Tibial artery (tissue), 4 donors: ENCODE data around the gene PTPRA.
"Not testable (repeated sequence)": the region's sequence is repeated elsewhere in the genome, so short reads cannot be mapped to it uniquely, and the experiment has no call there.

Experiments
- DNase-seq, 2 donors: peaks; one replicate each; pipeline ENCODE4 v3.0.0-alpha.2; 2019
- H3K27ac ChIP-seq, 2 donors: fragments of 200-600 bp; sonication (generic) in 1 of 2; 1 replicate in 1 of 2; 2 replicates in 1 of 2; pipeline ENCODE4 v1.5.1; 2018 to 2019; ENCODE audit warnings: mild to moderate bottlenecking in 1 of 2
- H3K27me3 ChIP-seq, 2 donors: fragments of 200-600 bp; sonication (generic) in 1 of 2; one replicate each; pipeline versions ENCODE4 v1.5.1 to v1.6.0; 2016 to 2019
- H3K36me3 ChIP-seq, 3 donors: fragments of 200-600 bp; sonication (generic) in 2 of 3; one replicate each; pipeline ENCODE4 v1.5.1; 2016 to 2019; ENCODE audit warnings: mild to moderate bottlenecking in 2 of 3
- H3K4me1 ChIP-seq, 4 donors: fragments of 200-600 bp; sonication (generic) in 2 of 4; 1 replicate in 3 of 4; 2 replicates in 1 of 4; pipeline ENCODE4 v1.5.1; 2016 to 2019
- H3K4me3 ChIP-seq, 2 donors: fragments of 200-600 bp; sonication (generic) in 1 of 2; 1 replicate in 1 of 2; 2 replicates in 1 of 2; pipeline ENCODE4 v1.5.1; 2018 to 2019; ENCODE audit warnings: mild to moderate bottlenecking in 2 of 2
- H3K9me3 ChIP-seq, 3 donors: fragments of 200-600 bp; sonication (generic) in 1 of 3; one replicate each; pipeline ENCODE4 v1.5.1; 2016 to 2019
- intact Hi-C: fragments of 100-400 bp; cut with DNase I; formaldehyde crosslinking; loops from one replicate; pipeline ENCODE4 v1.15.0; 2023; ENCODE audit warnings: low total_unique reads
- TF ChIP-seq, protein P1 (sequence below), 2 experiments: fragments of 200-600 bp in 1 of 2; fragments of 450-650 bp in 1 of 2; IDR thresholded peaks; one replicate each; pipeline ENCODE4 v1.5.1; 2017 to 2019; ENCODE audit warnings: antibody characterized with exemption in 2 of 2, mild to moderate bottlenecking in 1 of 2, moderate library complexity in 1 of 2

The PTPRA gene

DNA sequence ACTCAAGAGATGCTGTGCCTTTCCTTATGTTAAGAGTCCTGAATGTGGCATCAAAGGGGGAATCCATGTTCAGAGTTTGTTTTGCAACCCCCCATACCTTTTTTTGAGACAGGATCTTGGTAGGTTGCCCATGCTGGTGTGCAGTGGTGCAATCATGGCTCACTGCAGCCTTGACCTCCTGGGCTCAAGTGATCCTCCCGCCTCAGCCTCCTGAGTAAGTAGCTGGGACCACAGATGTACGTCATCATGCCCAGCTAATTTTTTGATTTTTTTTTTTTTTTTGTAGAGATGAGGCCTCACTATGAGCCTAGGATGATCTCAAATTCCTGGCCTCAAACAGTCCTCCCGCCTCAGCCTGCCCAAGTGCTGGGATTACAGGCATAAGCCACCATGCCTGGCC lies 16.5 kb downstream of the PTPRA start:
- intact Hi-C loops, result no loop called here
- no peaks in the 10 kb centered on the region for H3K36me3 ChIP-seq

DNA sequence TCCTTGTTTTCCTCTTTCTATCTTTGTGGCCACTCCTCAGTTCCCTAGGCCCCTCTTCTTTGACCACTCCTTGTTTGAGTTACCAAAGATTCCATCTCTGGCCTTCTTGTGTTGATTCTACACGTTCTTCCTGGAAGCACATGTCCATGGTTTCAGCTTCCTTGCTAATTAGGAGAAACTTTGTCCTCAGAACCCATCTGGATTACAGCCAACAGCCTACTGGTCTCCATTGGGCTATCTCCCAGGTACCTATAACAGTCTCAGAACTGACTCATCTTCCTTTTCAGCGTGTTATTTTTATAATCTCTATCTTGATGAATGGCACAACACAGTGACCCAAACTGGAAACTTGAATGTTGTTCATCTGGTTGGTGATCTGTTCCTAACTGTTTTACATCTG lies 17.5 kb downstream of the PTPRA start:
- intact Hi-C loops, result no loop called here
- Histone ChIP-seq H3K36me3 (no peaks in the 10 kb centered on the region), H3K9me3 (no peaks in the 10 kb centered on the region), H3K4me3 (no peak overlapping the region), H3K4me1 (peaks cover 0 to 5% (median 0%) of the 10 kb centered on the region in 4 donors), H3K27ac (no peak overlapping the region), H3K27me3 (no peaks in the 10 kb centered on the region)
- no peak for DNase-seq
- TF ChIP-seq, protein P1, sequence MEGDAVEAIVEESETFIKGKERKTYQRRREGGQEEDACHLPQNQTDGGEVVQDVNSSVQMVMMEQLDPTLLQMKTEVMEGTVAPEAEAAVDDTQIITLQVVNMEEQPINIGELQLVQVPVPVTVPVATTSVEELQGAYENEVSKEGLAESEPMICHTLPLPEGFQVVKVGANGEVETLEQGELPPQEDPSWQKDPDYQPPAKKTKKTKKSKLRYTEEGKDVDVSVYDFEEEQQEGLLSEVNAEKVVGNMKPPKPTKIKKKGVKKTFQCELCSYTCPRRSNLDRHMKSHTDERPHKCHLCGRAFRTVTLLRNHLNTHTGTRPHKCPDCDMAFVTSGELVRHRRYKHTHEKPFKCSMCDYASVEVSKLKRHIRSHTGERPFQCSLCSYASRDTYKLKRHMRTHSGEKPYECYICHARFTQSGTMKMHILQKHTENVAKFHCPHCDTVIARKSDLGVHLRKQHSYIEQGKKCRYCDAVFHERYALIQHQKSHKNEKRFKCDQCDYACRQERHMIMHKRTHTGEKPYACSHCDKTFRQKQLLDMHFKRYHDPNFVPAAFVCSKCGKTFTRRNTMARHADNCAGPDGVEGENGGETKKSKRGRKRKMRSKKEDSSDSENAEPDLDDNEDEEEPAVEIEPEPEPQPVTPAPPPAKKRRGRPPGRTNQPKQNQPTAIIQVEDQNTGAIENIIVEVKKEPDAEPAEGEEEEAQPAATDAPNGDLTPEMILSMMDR (IDR thresholded peaks at IDR 0.05), result no peak

More for the DNA sequence above, 16.5 kb downstream of the PTPRA start:
- DNase-seq, result no peak
- TF ChIP-seq, protein P1 (IDR thresholded peaks at IDR 0.05), result no peak
- H3K4me1 ChIP-seq, result peaks cover 0 to 5% (median 0%) of the 10 kb centered on the region in 4 donors
- H3K27me3 ChIP-seq, result no peaks in the 10 kb centered on the region
- H3K9me3 ChIP-seq, result no peaks in the 10 kb centered on the region
- H3K27ac ChIP-seq, result no peak overlapping the region
- H3K4me3 ChIP-seq, result no peak overlapping the region

DNA sequence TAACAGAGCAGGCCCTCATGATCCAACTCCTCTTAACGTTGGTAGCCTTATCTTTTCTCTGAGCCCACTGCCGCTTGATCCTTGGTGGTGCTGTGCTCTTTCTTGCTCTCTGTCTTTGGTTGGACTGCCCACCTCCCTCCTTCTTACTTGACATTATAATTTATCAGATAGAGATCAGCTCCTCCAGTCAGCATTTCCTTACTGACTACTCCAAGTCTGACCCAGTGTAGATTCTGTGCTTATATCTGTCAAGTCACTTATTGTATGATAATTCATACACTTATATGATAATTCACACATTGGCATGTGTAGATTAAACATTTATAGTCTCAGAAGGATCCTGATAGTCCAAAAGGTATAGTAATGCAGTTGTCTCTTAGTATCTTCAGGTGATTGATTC lies 18.1 kb downstream of the PTPRA start:
- intact Hi-C loops, result no loop called here
- H3K4me3 ChIP-seq, result no peak overlapping the region
- no peak for DNase-seq
- no peaks in the 10 kb centered on the region for H3K27me3 ChIP-seq
- no peaks in the 10 kb centered on the region for H3K9me3 ChIP-seq
- H3K4me1 ChIP-seq, result peaks cover 0 to 5% (median 0%) of the 10 kb centered on the region in 4 donors
- TF ChIP-seq, protein P1 (IDR thresholded peaks at IDR 0.05), result no peak
- H3K27ac ChIP-seq, result no peak overlapping the region
- H3K36me3 ChIP-seq, result no peaks in the 10 kb centered on the region

DNA sequence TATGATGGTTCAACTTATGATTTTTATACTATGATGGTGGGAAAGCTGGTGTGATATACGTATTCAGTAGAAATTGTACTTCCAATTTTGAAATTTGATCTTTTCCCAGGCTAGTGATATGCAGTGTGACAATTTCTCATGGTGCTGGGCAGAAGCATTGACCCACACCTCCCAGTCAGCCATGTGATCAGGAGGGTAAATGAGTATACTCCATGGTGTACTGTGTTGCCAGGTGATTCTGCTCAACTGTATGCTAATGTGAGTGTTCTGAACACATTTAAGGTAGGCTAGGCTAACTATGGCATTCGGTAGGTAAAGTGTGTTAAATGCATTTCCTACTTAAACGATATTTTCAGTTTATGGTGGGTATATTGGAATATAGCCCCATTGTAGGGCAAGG lies 19.1 kb downstream of the PTPRA start:
- Histone ChIP-seq H3K27me3 (no peaks in the 10 kb centered on the region), H3K27ac (no peak overlapping the region), H3K36me3 (no peaks in the 10 kb centered on the region), H3K4me1 (peaks cover 0 to 5% (median 0%) of the 10 kb centered on the region in 4 donors), H3K4me3 (no peak overlapping the region), H3K9me3 (no peaks in the 10 kb centered on the region)
- DNase-seq, result no peak
- TF ChIP-seq, protein P1 (IDR thresholded peaks at IDR 0.05), result no peak
- intact Hi-C loops, result no loop called here

DNA sequence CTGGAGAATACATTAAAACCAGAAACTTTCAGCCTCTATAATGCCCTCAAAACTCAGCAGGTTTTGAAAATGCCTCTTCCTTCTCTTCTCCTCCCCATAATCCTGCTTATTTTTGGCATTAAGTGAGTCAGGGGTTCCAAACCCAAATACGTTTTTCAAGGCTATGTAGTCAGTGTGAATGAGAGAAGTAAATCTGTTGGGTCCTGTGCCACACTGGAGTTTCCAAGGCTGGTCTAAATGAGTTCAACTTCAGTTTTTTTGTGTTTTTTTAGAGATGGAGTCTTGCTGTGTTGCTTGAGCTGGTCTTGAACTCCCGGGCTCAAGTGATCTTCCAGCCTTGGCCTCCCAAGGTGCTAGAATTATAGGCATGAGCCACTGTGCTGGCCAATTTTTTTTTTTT lies 20.9 kb downstream of the PTPRA start:
- TF ChIP-seq, protein P1 (IDR thresholded peaks at IDR 0.05), result no peak

DNA sequence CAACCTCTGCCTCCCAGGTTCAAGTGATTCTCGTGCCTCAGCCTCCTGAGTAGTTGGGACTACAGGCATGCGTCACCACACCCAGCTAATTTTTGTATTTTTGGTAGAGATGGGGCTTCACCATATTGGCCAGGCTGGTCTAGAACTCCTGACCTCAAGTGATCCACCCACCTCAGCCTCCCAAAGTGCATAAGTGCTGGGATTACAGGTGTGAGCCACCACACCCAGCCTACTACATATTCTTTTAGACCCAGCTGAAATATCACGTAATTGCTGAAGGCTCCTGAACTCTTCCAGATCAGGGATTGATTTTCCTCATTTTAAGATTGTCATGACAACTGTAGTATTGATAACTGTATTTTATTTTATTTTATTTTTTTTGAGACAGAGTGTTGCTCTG lies 21.9 kb downstream of the PTPRA start:
- H3K36me3 ChIP-seq, H3K27ac ChIP-seq, intact Hi-C loops, H3K4me1 ChIP-seq, DNase-seq, H3K27me3 ChIP-seq, H3K4me3 ChIP-seq, H3K9me3 ChIP-seq: not testable (repeated sequence)

More for the DNA sequence above, 20.9 kb downstream of the PTPRA start:
- intact Hi-C loops, result no loop called here
- no peak for DNase-seq
- peaks cover 0 to 5% (median 0%) of the 10 kb centered on the region in 4 donors for H3K4me1 ChIP-seq
- H3K27ac ChIP-seq, result no peak overlapping the region
- no peaks in the 10 kb centered on the region for H3K36me3 ChIP-seq
- no peak overlapping the region for H3K4me3 ChIP-seq
- no peaks in the 10 kb centered on the region for H3K27me3 ChIP-seq
- H3K9me3 ChIP-seq, result no peaks in the 10 kb centered on the region
